HAP-1 (cell line): Measurements from ENCODE around the gene TFAP2C.
"Not testable (repeated sequence)": the region's sequence is repeated elsewhere in the genome, so short reads cannot be mapped to it uniquely, and the experiment has no call there.

Experiments
- DNase-seq, 2 experiments: peaks; one replicate each; pipeline ENCODE4 v3.0.0-alpha.2; 2016 to 2020; ENCODE audit warnings: low spot score in 2 of 2
- H3K27me3 ChIP-seq: fragments of 250-450 bp; sonication (Bioruptor Pico); 2 replicates; pipeline ENCODE4 v1.5.1; 2020; ENCODE audit warnings: low read depth, mild to moderate bottlenecking, moderate library complexity
- H3K36me3 ChIP-seq: fragments of 250-450 bp; sonication (Bioruptor Pico); replicated peaks from 2 replicates; pipeline ENCODE4 v1.5.1; 2020; ENCODE audit warnings: mild to moderate bottlenecking
- H3K4me1 ChIP-seq: fragments of 250-450 bp; sonication (Bioruptor Pico); 2 replicates; pipeline ENCODE4 v1.5.1; 2020; ENCODE audit warnings: mild to moderate bottlenecking
- H3K4me3 ChIP-seq: fragments of 250-450 bp; sonication (Bioruptor Pico); 2 replicates; pipeline ENCODE4 v1.5.1; 2020; ENCODE audit warnings: mild to moderate bottlenecking, moderate library complexity
- H3K9me3 ChIP-seq: fragments of 250-450 bp; sonication (Bioruptor Pico); 2 replicates; pipeline ENCODE4 v1.5.1; 2020; ENCODE audit warnings: mild to moderate bottlenecking, moderate library complexity
- in situ Hi-C: fragments of 300-500 bp; cut with MboI; formaldehyde crosslinking; loops from 3 replicates; pipeline ENCODE4 v1.14.3; 2020; ENCODE audit warnings: low sequenced_read_pairs, inconsistent platforms, mixed read lengths

The TFAP2C gene

GRCh38 chr20:56604673-56605072 is 24.4 kb upstream of the TFAP2C start:
- Histone ChIP-seq H3K27me3 (no peaks in the 10 kb centered on the region), H3K4me3 (no peak overlapping the region), H3K4me1 (no peaks in the 10 kb centered on the region), H3K36me3 (no peaks in the 10 kb centered on the region), H3K9me3 (no peaks in the 10 kb centered on the region)
- in situ Hi-C loops, result no loop called here
- no peak for DNase-seq

DNA sequence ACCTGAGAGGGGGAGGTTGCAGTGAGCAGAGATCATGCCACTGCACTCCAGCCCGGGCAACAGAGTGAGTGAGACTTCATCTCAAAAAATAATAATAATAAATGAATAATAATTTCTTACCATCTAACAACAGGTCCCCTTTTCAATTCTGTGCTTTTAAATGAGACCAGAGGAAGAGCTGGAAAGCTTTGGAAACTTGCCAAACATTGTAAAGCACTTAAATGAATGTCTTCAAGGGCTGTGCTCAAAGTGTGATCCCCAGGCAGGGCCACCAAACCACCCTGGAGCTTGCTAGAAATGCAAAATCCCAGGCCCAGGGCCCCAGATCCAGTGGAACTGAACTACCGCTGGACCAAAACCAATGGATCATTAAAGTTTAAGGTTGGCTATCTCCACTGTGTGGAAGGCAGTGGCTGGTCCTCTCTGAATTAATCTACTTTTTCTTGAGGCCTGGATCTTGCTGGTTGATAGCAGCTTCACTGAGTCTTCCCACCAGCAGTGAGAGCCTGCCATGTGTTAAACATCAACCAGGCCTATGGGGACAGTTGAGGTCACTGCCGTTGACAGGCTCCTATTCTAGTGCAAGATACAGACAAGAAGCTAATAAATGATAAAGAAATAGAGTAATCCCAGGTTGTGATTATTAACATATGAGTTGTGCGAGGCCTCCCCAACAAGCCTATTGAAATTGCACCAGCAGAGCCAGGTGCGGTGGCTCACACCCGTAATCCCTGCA is 23.7 kb upstream of the TFAP2C start:
- H3K9me3 ChIP-seq, result no peaks in the 10 kb centered on the region
- H3K27me3 ChIP-seq, result no peaks in the 10 kb centered on the region
- in situ Hi-C loops, result no loop called here
- H3K4me3 ChIP-seq, result no peak overlapping the region
- H3K4me1 ChIP-seq, result no peaks in the 10 kb centered on the region
- H3K36me3 ChIP-seq, result no peaks in the 10 kb centered on the region
- DNase-seq, result no peak

- H3K9me3 ChIP-seq, result no peaks in the 10 kb centered on the region
- H3K4me3 ChIP-seq, result no peak overlapping the region
- H3K36me3 ChIP-seq, result no peaks in the 10 kb centered on the region
- no peaks in the 10 kb centered on the region for H3K27me3 ChIP-seq
- in situ Hi-C loops, result no loop called here
- H3K4me1 ChIP-seq, result no peaks in the 10 kb centered on the region
- no peak for DNase-seq
Measured at GRCh38 chr20:56606174-56606945, 22.7 kb upstream of the TFAP2C start.

- no peak for DNase-seq
- in situ Hi-C loops, result no loop called here
Measured at GRCh38 chr20:56607061-56607704, 21.9 kb upstream of the TFAP2C start.

DNA sequence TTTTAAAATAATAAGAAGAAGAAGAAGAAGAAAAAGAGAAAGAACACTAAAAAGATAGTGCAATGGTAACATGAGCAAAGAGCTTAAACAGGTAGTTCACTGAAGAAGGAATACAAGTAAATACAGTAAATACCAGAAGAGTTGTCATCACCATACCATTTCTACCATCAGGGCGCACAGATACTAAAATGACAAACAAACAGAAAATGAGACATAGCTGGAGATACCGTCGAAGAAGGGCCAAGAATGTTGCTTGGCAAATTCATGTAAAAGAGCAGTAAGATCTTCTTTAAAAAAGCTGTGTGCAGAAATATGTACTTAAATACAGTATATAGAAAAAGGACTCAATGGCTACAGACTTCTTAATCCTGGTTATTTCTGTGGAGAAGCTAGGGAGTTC is 20.7 kb upstream of the TFAP2C start:
- H3K27me3 ChIP-seq, result no peaks in the 10 kb centered on the region
- H3K36me3 ChIP-seq, result no peaks in the 10 kb centered on the region
- in situ Hi-C loops, result no loop called here
- H3K4me1 ChIP-seq, result no peaks in the 10 kb centered on the region
- no peaks in the 10 kb centered on the region for H3K9me3 ChIP-seq
- H3K4me3 ChIP-seq, result no peak overlapping the region
- no peak for DNase-seq

More at GRCh38 chr20:56607061-56607704, 21.9 kb upstream of the TFAP2C start:
- Histone ChIP-seq H3K9me3 (no peaks in the 10 kb centered on the region), H3K4me1 (no peaks in the 10 kb centered on the region), H3K27me3 (no peaks in the 10 kb centered on the region), H3K4me3 (no peak overlapping the region), H3K36me3 (no peaks in the 10 kb centered on the region)

DNA sequence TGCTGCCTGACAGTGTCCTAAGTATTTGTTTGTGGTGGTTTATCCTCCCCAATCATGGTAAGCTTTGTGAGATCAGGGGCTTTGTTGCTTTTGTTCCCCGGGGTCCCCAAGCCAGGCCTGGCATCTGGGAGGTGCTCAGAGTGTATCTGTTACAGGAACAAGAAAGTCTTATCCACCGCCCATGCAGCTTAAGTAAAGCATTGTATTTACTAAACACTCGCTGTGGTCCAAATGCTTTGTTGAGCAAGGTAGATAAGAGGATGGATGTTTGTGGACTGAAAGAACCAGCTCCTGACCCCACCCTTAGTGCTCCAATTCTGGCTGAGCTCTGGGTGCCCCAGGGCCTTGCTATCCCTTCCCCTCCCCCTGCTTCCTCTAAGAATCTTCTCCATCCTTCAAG is 19.8 kb upstream of the TFAP2C start:
- in situ Hi-C loops, result no loop called here
- no peaks in the 10 kb centered on the region for H3K36me3 ChIP-seq
- no peak overlapping the region for H3K4me3 ChIP-seq
- H3K4me1 ChIP-seq, result no peaks in the 10 kb centered on the region
- no peaks in the 10 kb centered on the region for H3K9me3 ChIP-seq
- no peaks in the 10 kb centered on the region for H3K27me3 ChIP-seq
- no peak for DNase-seq

DNA sequence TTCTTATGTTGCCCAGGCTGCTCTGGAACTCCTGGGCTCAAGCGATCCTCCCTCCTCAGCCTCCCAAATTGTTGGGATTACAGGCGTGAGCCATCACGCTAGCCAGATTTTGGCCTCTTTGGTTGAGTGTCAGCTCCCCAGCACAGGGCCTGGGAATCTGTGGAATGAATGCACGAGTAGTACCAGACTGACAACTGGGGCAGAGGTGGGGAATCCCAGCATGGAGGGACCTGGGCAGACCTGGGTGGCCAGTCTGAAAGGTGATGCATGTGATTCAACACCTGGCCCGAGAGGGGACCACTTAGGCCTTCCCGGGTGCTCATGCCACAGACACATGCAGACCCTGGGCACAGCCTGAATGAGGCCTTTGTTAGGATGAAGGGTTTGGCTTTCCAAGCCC is 19.0 kb upstream of the TFAP2C start:
- no peaks in the 10 kb centered on the region for H3K4me1 ChIP-seq
- H3K36me3 ChIP-seq, result no peaks in the 10 kb centered on the region
- no peak for DNase-seq
- H3K4me3 ChIP-seq, result no peak overlapping the region
- in situ Hi-C loops, result no loop called here
- H3K9me3 ChIP-seq, result no peaks in the 10 kb centered on the region
- no peaks in the 10 kb centered on the region for H3K27me3 ChIP-seq

- Histone ChIP-seq H3K4me3 (no peak overlapping the region), H3K9me3 (no peaks in the 10 kb centered on the region), H3K36me3 (no peaks in the 10 kb centered on the region), H3K4me1 (peaks cover 4% of the 10 kb centered on the region; the same call in 1 of the 2 replicates), H3K27me3 (no peaks in the 10 kb centered on the region)
- in situ Hi-C loops, result no loop called here
- DNase-seq, result no peak
Measured at GRCh38 chr20:56614196-56614595, 14.9 kb upstream of the TFAP2C start.

GRCh38 chr20:56616716-56617115 is 12.4 kb upstream of the TFAP2C start:
- Histone ChIP-seq H3K4me3 (no peak overlapping the region), H3K9me3 (no peaks in the 10 kb centered on the region), H3K4me1 (peaks cover 4% of the 10 kb centered on the region; the same call in 1 of the 2 replicates), H3K27me3 (no peaks in the 10 kb centered on the region), H3K36me3 (no peaks in the 10 kb centered on the region)
- DNase-seq, result no peak
- in situ Hi-C loops, result no loop called here

- in situ Hi-C loops, result no loop called here
- no peak for DNase-seq
- Histone ChIP-seq H3K4me3 (no peak overlapping the region), H3K4me1 (peaks cover 4% of the 10 kb centered on the region; the same call in 1 of the 2 replicates), H3K27me3 (no peaks in the 10 kb centered on the region), H3K9me3 (no peaks in the 10 kb centered on the region), H3K36me3 (no peaks in the 10 kb centered on the region)
Measured at GRCh38 chr20:56617489-56617888, 11.6 kb upstream of the TFAP2C start.

- in situ Hi-C loops, result no loop called here
- H3K4me1 ChIP-seq, result peaks cover 10% of the 10 kb centered on the region
- H3K4me3 ChIP-seq, result no peak overlapping the region
- no peak for DNase-seq
- no peaks in the 10 kb centered on the region for H3K9me3 ChIP-seq
- no peaks in the 10 kb centered on the region; the same call in 1 of the 2 replicates for H3K36me3 ChIP-seq
- H3K27me3 ChIP-seq, result no peaks in the 10 kb centered on the region
Measured at GRCh38 chr20:56621730-56622129, 7.4 kb upstream of the TFAP2C start.

GRCh38 chr20:56623930-56624329 is 5.2 kb upstream of the TFAP2C start:
- H3K36me3 ChIP-seq, H3K27me3 ChIP-seq, DNase-seq, H3K9me3 ChIP-seq, H3K4me3 ChIP-seq, in situ Hi-C loops: not testable (repeated sequence)
- H3K4me1 ChIP-seq, result peaks cover 18% of the 10 kb centered on the region

GRCh38 chr20:56624786-56625681 is 4.1 kb upstream of the TFAP2C start:
- Histone ChIP-seq H3K9me3 (no peaks in the 10 kb centered on the region), H3K27me3 (no peaks in the 10 kb centered on the region), H3K4me3 (peak overlapping the region; percentile 80), H3K4me1 (peaks cover 18% of the 10 kb centered on the region), H3K36me3 (no peaks in the 10 kb centered on the region; the same call in none of the 2 replicates)
- peak; percentile 88 to 96 for DNase-seq
- in situ Hi-C loops, result loop anchor here (5.0 kb wide), 1 partner anchor 347 kb away; no protein-coding TSS in a partner anchor
